ENCODE results near the gene FUCA1.
"Not testable (repeated sequence)": the region's sequence is repeated elsewhere in the genome, so short reads cannot be mapped to it uniquely, and the experiment has no call there.

DNA sequence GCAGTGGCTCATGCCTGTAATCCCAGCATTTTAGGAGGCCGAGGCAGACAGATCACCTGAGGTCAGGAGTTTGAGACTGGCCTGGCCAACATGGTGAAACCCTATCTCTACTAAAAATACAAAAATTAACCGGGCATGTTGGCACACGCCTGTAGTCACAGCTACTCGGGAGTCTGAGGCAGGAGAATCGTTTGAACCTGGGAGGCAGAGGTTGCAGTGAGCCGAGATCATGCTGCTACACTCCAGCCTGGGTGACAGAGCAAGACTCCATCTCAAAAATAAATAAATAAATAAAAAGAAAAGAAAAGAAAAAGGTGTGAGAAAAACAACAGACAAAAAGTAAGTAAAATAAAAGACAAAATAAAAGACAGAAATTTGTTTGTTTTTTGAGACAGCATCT lies 33.9 kb downstream of the FUCA1 start:
- TF ChIP-seq, protein P1, sequence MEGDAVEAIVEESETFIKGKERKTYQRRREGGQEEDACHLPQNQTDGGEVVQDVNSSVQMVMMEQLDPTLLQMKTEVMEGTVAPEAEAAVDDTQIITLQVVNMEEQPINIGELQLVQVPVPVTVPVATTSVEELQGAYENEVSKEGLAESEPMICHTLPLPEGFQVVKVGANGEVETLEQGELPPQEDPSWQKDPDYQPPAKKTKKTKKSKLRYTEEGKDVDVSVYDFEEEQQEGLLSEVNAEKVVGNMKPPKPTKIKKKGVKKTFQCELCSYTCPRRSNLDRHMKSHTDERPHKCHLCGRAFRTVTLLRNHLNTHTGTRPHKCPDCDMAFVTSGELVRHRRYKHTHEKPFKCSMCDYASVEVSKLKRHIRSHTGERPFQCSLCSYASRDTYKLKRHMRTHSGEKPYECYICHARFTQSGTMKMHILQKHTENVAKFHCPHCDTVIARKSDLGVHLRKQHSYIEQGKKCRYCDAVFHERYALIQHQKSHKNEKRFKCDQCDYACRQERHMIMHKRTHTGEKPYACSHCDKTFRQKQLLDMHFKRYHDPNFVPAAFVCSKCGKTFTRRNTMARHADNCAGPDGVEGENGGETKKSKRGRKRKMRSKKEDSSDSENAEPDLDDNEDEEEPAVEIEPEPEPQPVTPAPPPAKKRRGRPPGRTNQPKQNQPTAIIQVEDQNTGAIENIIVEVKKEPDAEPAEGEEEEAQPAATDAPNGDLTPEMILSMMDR (IDR thresholded peaks at IDR 0.05): not testable (repeated sequence)
- TF ChIP-seq POLR2A (IDR thresholded peaks at IDR 0.05): not testable (repeated sequence)
